ENCODE data around the gene HAO2.
"Not testable (repeated sequence)": the region's sequence is repeated elsewhere in the genome, so short reads cannot be mapped to it uniquely, and the experiment has no call there.

Gene HAO2

GRCh38 chr1:119331190-119331515 is 37.4 kb upstream of the HAO2 start:
- Histone ChIP-seq H3K27ac (ENCODE audit: low read depth, low read length) (peak overlapping the region; percentile 88), H3K9ac (ENCODE audit: low read depth, low read length) (peak overlapping the region; percentile 13; the same call in 1 of the 2 replicates), H3K4me3 (ENCODE audit: low read depth, low read length) (no peak overlapping the region), H3K4me1 (ENCODE audit: control insufficient read depth, insufficient read depth, low read length) (peaks cover 53% of the 10 kb centered on the region), H3K36me3 (ENCODE audit: control insufficient read depth, insufficient read depth, low read length) (no peaks in the 10 kb centered on the region), H3K27me3 (ENCODE audit: control insufficient read depth, insufficient read depth, low read length) (peaks cover 7% of the 10 kb centered on the region), H3K9me3 (ENCODE audit: control insufficient read depth, insufficient read depth, low read length) (no peaks in the 10 kb centered on the region)

DNA sequence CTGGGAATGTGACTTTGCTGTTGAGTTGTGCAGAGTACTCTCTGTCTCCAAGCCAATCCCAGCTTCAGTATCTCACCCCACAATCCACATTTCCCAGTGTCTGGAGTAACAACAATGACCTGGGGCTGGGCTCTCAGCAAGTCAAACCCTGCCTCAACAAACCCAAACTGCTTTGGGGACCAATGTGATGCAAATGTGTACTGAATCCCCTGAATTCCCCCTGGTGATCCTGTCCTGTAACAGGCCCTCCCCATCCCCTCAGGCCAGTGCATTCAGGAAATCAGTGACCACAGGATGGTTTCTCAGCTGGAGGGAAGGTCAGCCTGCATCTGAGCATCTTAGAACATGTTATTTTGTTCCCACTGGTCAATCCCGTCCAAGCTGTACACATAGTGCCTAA is 36.7 kb upstream of the HAO2 start:
- Histone ChIP-seq H3K27ac (ENCODE audit: low read depth, low read length) (peak overlapping the region; percentile 88), H3K4me3 (ENCODE audit: low read depth, low read length) (no peak overlapping the region), H3K36me3 (ENCODE audit: control insufficient read depth, insufficient read depth, low read length) (no peaks in the 10 kb centered on the region), H3K27me3 (ENCODE audit: control insufficient read depth, insufficient read depth, low read length) (no peaks in the 10 kb centered on the region), H3K9me3 (ENCODE audit: control insufficient read depth, insufficient read depth, low read length) (no peaks in the 10 kb centered on the region), H3K9ac (ENCODE audit: low read depth, low read length) (peak overlapping the region; percentile 13; the same call in 1 of the 2 replicates), H3K4me1 (ENCODE audit: control insufficient read depth, insufficient read depth, low read length) (peaks cover 46% of the 10 kb centered on the region)

DNA sequence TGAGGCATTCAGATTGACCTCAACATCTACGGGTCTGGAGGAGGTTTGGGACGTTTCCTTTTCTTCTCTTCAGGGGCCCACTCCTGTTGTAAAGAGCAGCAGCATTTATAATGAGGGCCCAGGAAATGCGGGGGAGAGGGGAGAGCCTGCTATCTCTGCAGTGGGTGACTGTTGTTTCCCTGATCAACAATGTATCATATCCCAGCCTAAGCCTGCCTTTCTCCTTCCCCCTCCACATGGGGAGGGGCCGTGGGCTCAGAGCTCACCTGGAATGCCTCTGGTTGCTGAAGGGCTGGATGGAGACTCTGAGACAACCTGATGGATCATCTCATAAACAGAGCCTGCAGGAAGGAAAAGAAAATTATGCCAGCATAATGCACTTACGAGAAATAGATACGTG is 36.0 kb upstream of the HAO2 start:
- Histone ChIP-seq H3K9me3 (ENCODE audit: control insufficient read depth, insufficient read depth, low read length) (no peaks in the 10 kb centered on the region), H3K9ac (ENCODE audit: low read depth, low read length) (no peak overlapping the region), H3K27ac (ENCODE audit: low read depth, low read length) (peak overlapping the region; percentile 88), H3K4me1 (ENCODE audit: control insufficient read depth, insufficient read depth, low read length) (peaks cover 49% of the 10 kb centered on the region), H3K4me3 (ENCODE audit: low read depth, low read length) (no peak overlapping the region), H3K27me3 (ENCODE audit: control insufficient read depth, insufficient read depth, low read length) (no peaks in the 10 kb centered on the region), H3K36me3 (ENCODE audit: control insufficient read depth, insufficient read depth, low read length) (no peaks in the 10 kb centered on the region)

GRCh38 chr1:119333163-119333896 is 35.3 kb upstream of the HAO2 start:
- Histone ChIP-seq H3K9ac (ENCODE audit: low read depth, low read length) (no peak overlapping the region), H3K4me3 (ENCODE audit: low read depth, low read length) (no peak overlapping the region), H3K27ac (ENCODE audit: low read depth, low read length) (no peak overlapping the region), H3K9me3 (ENCODE audit: control insufficient read depth, insufficient read depth, low read length) (no peaks in the 10 kb centered on the region), H3K36me3 (ENCODE audit: control insufficient read depth, insufficient read depth, low read length) (no peaks in the 10 kb centered on the region), H3K4me1 (ENCODE audit: control insufficient read depth, insufficient read depth, low read length) (peaks cover 42% of the 10 kb centered on the region), H3K27me3 (ENCODE audit: control insufficient read depth, insufficient read depth, low read length) (no peaks in the 10 kb centered on the region)

DNA sequence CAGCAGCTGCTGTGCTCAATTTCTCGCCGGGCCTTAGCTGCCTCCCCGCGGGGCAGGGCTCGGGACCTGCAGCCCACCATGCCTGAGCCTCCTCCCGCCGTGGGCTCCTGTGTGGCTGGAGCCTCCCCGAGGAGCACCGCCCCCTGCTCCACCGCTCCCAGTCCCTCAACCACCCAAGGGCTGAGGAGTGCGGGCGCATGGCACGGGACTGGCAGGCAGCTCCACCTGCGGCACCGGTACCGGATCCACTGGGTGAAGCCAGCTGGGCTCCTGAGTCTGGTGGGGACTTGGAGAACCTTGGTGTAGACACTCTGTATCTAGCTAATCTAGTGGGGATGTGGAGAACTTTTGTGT is 34.7 kb upstream of the HAO2 start:
- not testable (repeated sequence) for H3K9me3 ChIP-seq (ENCODE audit: control insufficient read depth, insufficient read depth, low read length); H3K36me3 ChIP-seq (ENCODE audit: control insufficient read depth, insufficient read depth, low read length)

GRCh38 chr1:119336848-119337247 is 31.7 kb upstream of the HAO2 start:
- peaks cover 44% of the 10 kb centered on the region for H3K4me1 ChIP-seq (ENCODE audit: control insufficient read depth, insufficient read depth, low read length)
- no peaks in the 10 kb centered on the region for H3K36me3 ChIP-seq (ENCODE audit: control insufficient read depth, insufficient read depth, low read length)
- no peak overlapping the region for H3K27ac ChIP-seq (ENCODE audit: low read depth, low read length)
- H3K9me3 ChIP-seq (ENCODE audit: control insufficient read depth, insufficient read depth, low read length): no peaks in the 10 kb centered on the region
- H3K4me3 ChIP-seq (ENCODE audit: low read depth, low read length): no peak overlapping the region
- no peak overlapping the region for H3K9ac ChIP-seq (ENCODE audit: low read depth, low read length)
- H3K27me3 ChIP-seq (ENCODE audit: control insufficient read depth, insufficient read depth, low read length): peaks cover 4% of the 10 kb centered on the region; the same call in 1 of the 2 replicates

More for the DNA sequence above, 34.7 kb upstream of the HAO2 start:
- H3K4me3 ChIP-seq (ENCODE audit: low read depth, low read length); H3K27ac ChIP-seq (ENCODE audit: low read depth, low read length); H3K27me3 ChIP-seq (ENCODE audit: control insufficient read depth, insufficient read depth, low read length); H3K9ac ChIP-seq (ENCODE audit: low read depth, low read length): not testable (repeated sequence)
- H3K4me1 ChIP-seq (ENCODE audit: control insufficient read depth, insufficient read depth, low read length): peaks cover 37% of the 10 kb centered on the region

- peaks cover 44% of the 10 kb centered on the region for H3K4me1 ChIP-seq (ENCODE audit: control insufficient read depth, insufficient read depth, low read length)
- no peaks in the 10 kb centered on the region for H3K36me3 ChIP-seq (ENCODE audit: control insufficient read depth, insufficient read depth, low read length)
- H3K27ac ChIP-seq (ENCODE audit: low read depth, low read length): no peak overlapping the region
Observed at GRCh38 chr1:119338004-119338403, 30.6 kb upstream of the HAO2 start.

DNA sequence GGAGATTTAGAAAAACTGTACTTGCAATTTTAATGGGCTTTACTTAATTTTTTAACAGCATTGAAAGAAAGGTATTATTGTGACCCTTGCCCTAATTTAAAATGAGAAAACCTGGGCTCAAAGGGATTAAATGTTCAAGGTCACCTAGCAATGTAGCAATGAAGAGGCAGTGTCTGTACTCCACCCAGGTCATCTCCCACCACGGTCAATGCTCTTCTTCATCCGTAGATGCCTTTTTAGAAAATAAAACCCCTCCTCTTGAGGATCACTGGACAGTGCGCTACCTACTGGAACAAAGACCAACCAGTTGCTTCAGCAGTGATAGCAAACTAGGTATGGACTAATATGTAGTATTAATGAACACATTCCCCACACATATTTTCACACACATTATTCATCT is 29.8 kb upstream of the HAO2 start:
- Histone ChIP-seq H3K4me1 (ENCODE audit: control insufficient read depth, insufficient read depth, low read length) (peaks cover 47% of the 10 kb centered on the region), H3K9ac (ENCODE audit: low read depth, low read length) (no peak overlapping the region), H3K27ac (ENCODE audit: low read depth, low read length) (no peak overlapping the region), H3K27me3 (ENCODE audit: control insufficient read depth, insufficient read depth, low read length) (peaks cover 4% of the 10 kb centered on the region; the same call in 1 of the 2 replicates), H3K36me3 (ENCODE audit: control insufficient read depth, insufficient read depth, low read length) (no peaks in the 10 kb centered on the region), H3K4me3 (ENCODE audit: low read depth, low read length) (no peak overlapping the region), H3K9me3 (ENCODE audit: control insufficient read depth, insufficient read depth, low read length) (peaks cover under 1% of the 10 kb centered on the region; the same call in 1 of the 2 replicates)

More at GRCh38 chr1:119338004-119338403, 30.6 kb upstream of the HAO2 start:
- Histone ChIP-seq H3K9ac (ENCODE audit: low read depth, low read length) (no peak overlapping the region), H3K27me3 (ENCODE audit: control insufficient read depth, insufficient read depth, low read length) (peaks cover 4% of the 10 kb centered on the region; the same call in 1 of the 2 replicates), H3K9me3 (ENCODE audit: control insufficient read depth, insufficient read depth, low read length) (no peaks in the 10 kb centered on the region), H3K4me3 (ENCODE audit: low read depth, low read length) (no peak overlapping the region)

DNA sequence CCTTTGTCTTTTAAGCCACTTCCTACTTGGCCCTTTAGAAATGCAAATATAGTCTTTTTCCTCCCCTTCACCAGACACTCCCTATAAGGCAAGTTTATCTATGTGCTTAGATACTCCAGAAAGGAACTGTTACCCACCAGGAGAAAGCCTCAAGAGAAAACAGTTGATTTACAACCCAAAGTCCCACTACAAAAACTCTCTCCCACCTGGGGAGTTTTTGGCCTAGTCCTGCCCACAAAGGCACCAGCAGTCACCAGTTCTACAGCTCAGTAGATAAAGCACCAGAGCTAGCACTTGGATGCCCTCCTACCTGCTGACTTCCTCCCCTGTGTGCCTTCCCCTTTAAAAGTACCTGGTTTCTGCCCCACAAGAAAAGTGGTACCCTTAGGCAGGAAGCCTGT is 27.7 kb upstream of the HAO2 start:
- H3K9ac ChIP-seq (ENCODE audit: low read depth, low read length): no peak overlapping the region; the same call in 1 of the 2 replicates
- H3K9me3 ChIP-seq (ENCODE audit: control insufficient read depth, insufficient read depth, low read length): peaks cover 20% of the 10 kb centered on the region
- H3K4me1 ChIP-seq (ENCODE audit: control insufficient read depth, insufficient read depth, low read length): peaks cover 47% of the 10 kb centered on the region
- no peak overlapping the region for H3K4me3 ChIP-seq (ENCODE audit: low read depth, low read length)
- peaks cover 4% of the 10 kb centered on the region; the same call in 1 of the 2 replicates for H3K27me3 ChIP-seq (ENCODE audit: control insufficient read depth, insufficient read depth, low read length)
- H3K36me3 ChIP-seq (ENCODE audit: control insufficient read depth, insufficient read depth, low read length): no peaks in the 10 kb centered on the region
- H3K27ac ChIP-seq (ENCODE audit: low read depth, low read length): peak overlapping the region; percentile 91

DNA sequence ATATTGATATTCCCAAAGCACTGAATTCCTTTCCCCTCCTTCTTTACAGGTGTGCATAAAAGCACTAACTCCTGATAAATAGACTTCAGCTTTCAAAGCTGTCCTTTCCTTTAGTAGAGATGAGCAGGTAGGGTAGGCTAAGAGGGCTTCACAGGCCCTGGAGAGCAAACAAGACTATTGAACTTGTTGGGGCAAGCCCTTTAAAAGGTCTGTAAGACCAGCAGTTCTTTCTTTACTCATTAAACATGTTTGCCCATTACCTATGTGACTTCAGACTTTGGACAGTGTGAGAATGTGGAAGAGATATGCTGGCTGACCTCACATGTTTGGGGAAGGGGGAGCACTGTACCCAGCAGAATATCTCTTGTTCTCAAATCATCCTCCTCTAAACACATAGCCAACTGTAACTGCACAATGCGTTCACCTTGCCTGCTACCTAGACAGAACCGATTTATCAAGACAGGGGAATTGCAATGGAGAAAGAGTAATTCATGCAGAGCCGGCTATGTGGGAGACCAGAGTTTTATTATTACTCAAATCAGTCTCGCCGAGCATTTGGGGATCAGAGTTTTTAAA is 27.1 kb upstream of the HAO2 start:
- peaks cover 4% of the 10 kb centered on the region; the same call in 1 of the 2 replicates for H3K27me3 ChIP-seq (ENCODE audit: control insufficient read depth, insufficient read depth, low read length)
- peak overlapping the region; percentile 91 for H3K27ac ChIP-seq (ENCODE audit: low read depth, low read length)
- H3K4me1 ChIP-seq (ENCODE audit: control insufficient read depth, insufficient read depth, low read length): peaks cover 47% of the 10 kb centered on the region
- H3K9ac ChIP-seq (ENCODE audit: low read depth, low read length): peak overlapping the region; percentile 40; the same call in 1 of the 2 replicates
- H3K4me3 ChIP-seq (ENCODE audit: low read depth, low read length): no peak overlapping the region
- H3K36me3 ChIP-seq (ENCODE audit: control insufficient read depth, insufficient read depth, low read length): no peaks in the 10 kb centered on the region
- H3K9me3 ChIP-seq (ENCODE audit: control insufficient read depth, insufficient read depth, low read length): peaks cover 20% of the 10 kb centered on the region

GRCh38 chr1:119345398-119345797 is 23.2 kb upstream of the HAO2 start:
- Histone ChIP-seq H3K4me1 (ENCODE audit: control insufficient read depth, insufficient read depth, low read length) (peaks cover 50% of the 10 kb centered on the region), H3K4me3 (ENCODE audit: low read depth, low read length) (no peak overlapping the region), H3K9me3 (ENCODE audit: control insufficient read depth, insufficient read depth, low read length) (peaks cover 27% of the 10 kb centered on the region), H3K27ac (ENCODE audit: low read depth, low read length) (no peak overlapping the region), H3K36me3 (ENCODE audit: control insufficient read depth, insufficient read depth, low read length) (no peaks in the 10 kb centered on the region), H3K9ac (ENCODE audit: low read depth, low read length) (no peak overlapping the region), H3K27me3 (ENCODE audit: control insufficient read depth, insufficient read depth, low read length) (no peaks in the 10 kb centered on the region)

Measured in HUES48 (cell line).